Nephron (organoid): Measurements from ENCODE around the gene UGT3A1.

ENCODE experiments used
- H3K27ac Mint-ChIP-seq, 3 experiments: 2 replicates each; pipeline ENCODE4 v1.8.0; 2020; ENCODE audit warnings: mixed read lengths in 3 of 3, mild to moderate bottlenecking in 2 of 3, moderate library complexity in 1 of 3
- H3K27me3 Mint-ChIP-seq: 2 replicates; pipeline ENCODE4 v1.8.0; 2021; ENCODE audit warnings: low read depth, mild to moderate bottlenecking, moderate library complexity, mixed read lengths
- H3K36me3 Mint-ChIP-seq: 2 replicates; pipeline ENCODE4 v1.8.0; 2020; ENCODE audit warnings: low read depth, mixed read lengths
- H3K4me1 Mint-ChIP-seq: 2 replicates; pipeline ENCODE4 v1.8.0; 2020; ENCODE audit warnings: mixed read lengths
- H3K4me3 Mint-ChIP-seq, 3 experiments: 2 replicates each; pipeline ENCODE4 v1.8.0; 2020; ENCODE audit warnings: mild to moderate bottlenecking in 3 of 3, mixed read lengths in 3 of 3, moderate library complexity in 2 of 3
- H3K9me3 Mint-ChIP-seq: 2 replicates; pipeline ENCODE4 v1.8.0; 2020; ENCODE audit warnings: mixed read lengths
- CTCF ChIP-seq, 3 experiments: fragments of 200-600 bp; sonication (generic); IDR thresholded peaks; one replicate each; pipeline ENCODE4 v1.5.0; 2021; ENCODE audit warnings: antibody characterized with exemption in 3 of 3; ENCODE audit not compliant: unreplicated experiment in 3 of 3

Gene UGT3A1

GRCh38 chr5:35902046-35902672 lies 89.0 kb downstream of the UGT3A1 start:
- Mint-ChIP-seq H3K4me3 (no peak overlapping the region), H3K27ac (no peak overlapping the region), H3K4me1 (no peaks in the 10 kb centered on the region), H3K9me3 (peaks cover 3% of the 10 kb centered on the region), H3K27me3 (no peaks in the 10 kb centered on the region), H3K36me3 (no peaks in the 10 kb centered on the region)
- TF ChIP-seq CTCF (IDR thresholded peaks at IDR 0.05; ENCODE audit: unreplicated experiment in 3 of 3): no peak
